GM18526 (cell line): Measurements from ENCODE around the gene GPX8.

Experiments
- POLR2A ChIP-seq: IDR thresholded peaks from 3 replicates; pipeline ENCODE4 v1.6.1; 2011; ENCODE audit not compliant: insufficient read length; ENCODE audit errors: extremely low read depth

The GPX8 gene

GRCh38 chr5:55154873-55155272 lies 5.1 kb upstream of the GPX8 start:
- no peak for TF ChIP-seq POLR2A

GRCh38 chr5:55160493-55161209 lies 680 bp downstream of the GPX8 start:
- TF ChIP-seq POLR2A = no peak

- no peak for TF ChIP-seq POLR2A
These were observed 2.7 kb downstream of the GPX8 start for GRCh38 chr5:55162666-55163065.

GRCh38 chr5:55171471-55171870 lies 11.5 kb downstream of the GPX8 start:
- TF ChIP-seq POLR2A = no peak

- no peak for TF ChIP-seq POLR2A
These were observed 12.3 kb downstream of the GPX8 start for GRCh38 chr5:55172051-55172899.

- TF ChIP-seq POLR2A = no peak
These were observed 13.1 kb downstream of the GPX8 start, which contains the start of gene CDC20B for GRCh38 chr5:55172937-55173686. CDC20B (minus strand) TSS chr5:55173177; CDS start chr5:55173000, 177 bp downstream.

- no peak for TF ChIP-seq POLR2A
These were observed 13.8 kb downstream of the GPX8 start for GRCh38 chr5:55173687-55174230.

GRCh38 chr5:55175781-55176175 lies 15.8 kb downstream of the GPX8 start:
- no peak for TF ChIP-seq POLR2A

GRCh38 chr5:55176176-55176818 lies 16.3 kb downstream of the GPX8 start:
- no peak for TF ChIP-seq POLR2A

- no peak for TF ChIP-seq POLR2A
These were observed 17.1 kb downstream of the GPX8 start for GRCh38 chr5:55177078-55177477.

- TF ChIP-seq POLR2A = no peak
These were observed 20.0 kb downstream of the GPX8 start for GRCh38 chr5:55180016-55180415.

GRCh38 chr5:55187370-55187769 lies 27.4 kb downstream of the GPX8 start:
- no peak for TF ChIP-seq POLR2A

- TF ChIP-seq POLR2A = no peak
These were observed 28.9 kb downstream of the GPX8 start for GRCh38 chr5:55188656-55189540.

- no peak for TF ChIP-seq POLR2A
These were observed 31.2 kb downstream of the GPX8 start for GRCh38 chr5:55191165-55191564.
